AG08396 (cell line): ENCODE results near the gene RALGAPB.
"Not testable (repeated sequence)": the region's sequence is repeated elsewhere in the genome, so short reads cannot be mapped to it uniquely, and the experiment has no call there.

ENCODE experiments used
- DNase-seq: peaks from one replicate; pipeline ENCODE4 v3.0.0; 2012; ENCODE audit warnings: low spot score, mixed read lengths

RALGAPB gene

DNA sequence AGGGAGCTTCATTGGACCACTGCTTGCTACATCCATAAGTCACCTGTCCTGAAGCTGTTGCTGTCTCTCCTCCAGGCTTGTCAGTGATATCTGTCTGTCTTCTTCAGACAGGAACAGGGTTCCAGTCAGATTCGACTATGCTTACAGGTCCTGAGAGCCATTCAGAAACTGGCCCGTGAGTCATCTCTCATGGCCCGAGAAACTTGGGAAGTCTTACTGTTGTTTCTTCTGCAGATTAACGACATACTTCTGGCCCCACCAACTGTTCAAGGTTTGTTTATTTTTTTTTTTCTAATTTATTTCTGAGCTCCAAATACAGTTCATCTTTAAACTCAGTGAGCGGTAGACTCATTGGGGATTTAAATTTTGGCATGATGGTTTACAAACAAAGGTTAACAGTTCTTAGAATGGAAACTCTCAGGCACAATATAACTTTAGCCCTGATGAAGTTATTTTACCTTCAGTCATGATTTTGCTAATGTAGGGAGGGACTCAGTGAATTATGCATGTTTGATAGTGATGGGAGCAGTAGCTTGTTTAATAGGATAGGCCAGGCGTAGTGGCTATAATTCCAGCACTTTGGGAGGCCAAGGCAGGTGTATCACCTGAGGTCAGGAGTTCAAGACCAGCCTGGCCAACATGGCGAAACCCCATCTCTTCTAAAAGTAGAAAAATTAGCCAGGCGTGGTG, 24.7 kb downstream of the RALGAPB start:
- DNase-seq = no peak

GRCh38 chr20:38498909-38499308, 26.3 kb downstream of the RALGAPB start:
- DNase-seq = peak; percentile 9

DNA sequence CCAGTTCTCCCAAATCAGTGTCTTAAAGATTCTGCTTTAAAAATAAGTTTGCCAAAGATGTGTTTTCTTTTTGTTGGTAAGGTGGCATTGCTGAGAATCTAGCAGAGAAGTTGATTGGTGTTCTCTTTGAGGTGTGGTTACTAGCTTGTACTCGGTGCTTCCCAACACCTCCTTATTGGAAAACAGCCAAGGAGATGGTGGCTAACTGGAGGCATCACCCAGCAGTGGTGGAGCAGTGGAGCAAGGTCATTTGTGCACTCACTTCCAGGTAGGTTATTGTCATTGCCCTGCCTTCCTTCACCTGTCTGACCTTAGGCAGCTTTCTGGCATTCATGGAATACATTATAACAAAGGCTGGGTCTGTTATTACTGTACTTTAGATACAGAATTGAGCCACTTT, 26.7 kb downstream of the RALGAPB start:
- DNase-seq = no peak

DNA sequence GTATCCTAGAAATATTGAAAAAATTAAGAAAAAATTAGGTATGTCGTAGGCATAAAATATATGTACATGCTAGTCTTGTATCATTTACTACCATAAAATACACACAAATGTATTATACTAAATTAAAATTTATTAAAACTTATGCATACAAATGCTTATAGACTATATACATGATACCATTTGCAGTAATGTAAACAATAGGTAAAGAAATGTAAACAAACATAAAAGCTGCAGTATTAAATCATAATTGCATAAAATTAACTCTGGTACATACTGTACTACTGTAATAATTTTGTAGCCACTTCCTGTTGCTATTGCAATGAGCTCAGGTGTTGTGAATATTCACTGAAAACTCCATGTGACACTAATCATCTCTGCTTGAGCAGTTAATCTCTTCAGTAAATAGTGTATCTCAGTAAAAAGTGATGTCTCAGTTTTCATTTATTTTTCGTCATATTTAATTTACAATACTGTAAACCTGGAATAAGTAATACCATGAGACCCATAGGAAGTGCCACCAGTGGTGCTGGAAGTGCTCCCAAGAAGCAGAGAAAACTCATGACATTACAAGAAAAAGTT, 29.3 kb downstream of the RALGAPB start:
- DNase-seq = no peak

DNA sequence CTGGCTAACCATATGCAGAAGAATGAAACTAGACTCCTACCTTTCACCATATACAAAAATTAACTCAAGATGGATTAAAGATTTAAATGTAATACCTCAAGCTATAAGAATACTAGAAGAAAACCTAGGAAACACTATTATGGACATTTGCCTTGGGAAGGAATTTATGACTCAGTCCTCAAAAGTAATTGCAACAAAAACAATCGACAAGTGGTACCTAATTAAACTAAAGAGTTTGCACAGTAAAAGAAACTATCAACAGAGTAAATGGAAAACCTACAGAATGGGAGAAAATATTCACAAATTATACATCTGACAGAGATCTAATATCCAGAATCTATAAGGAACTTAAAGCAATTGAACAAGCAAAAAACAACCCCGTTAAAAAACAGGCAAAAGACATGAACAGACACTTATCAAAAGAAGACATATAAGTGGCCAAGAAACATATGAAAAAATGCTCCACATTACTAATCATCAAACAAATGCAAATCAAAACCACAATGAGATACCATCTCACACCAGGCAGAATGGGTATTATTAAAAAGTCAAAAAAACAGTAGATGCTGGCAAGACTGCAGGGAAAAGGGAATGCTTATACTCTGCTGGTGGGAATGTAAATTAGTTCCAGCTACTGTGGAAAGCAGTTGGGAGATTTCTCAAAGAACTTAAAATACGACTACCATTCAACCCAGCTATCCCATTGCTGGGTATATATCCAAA, 31.9 kb downstream of the RALGAPB start:
- no peak for DNase-seq

DNA sequence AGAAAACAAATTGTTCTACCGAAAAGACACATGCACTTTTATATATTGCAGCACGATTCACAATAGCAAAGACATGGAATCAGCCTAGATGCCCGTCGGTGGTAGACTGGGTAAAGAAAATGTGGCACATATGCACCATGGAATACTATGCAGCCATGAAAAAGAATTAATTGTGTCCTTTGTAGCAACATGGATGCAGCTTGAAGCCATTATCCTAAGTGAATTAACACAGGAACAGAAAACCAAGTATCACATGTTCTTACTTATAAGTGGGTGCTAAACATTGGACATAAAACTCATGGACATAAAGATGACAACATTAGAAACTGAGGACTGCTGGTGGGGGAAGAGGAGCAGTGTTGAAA, 32.4 kb downstream of the RALGAPB start:
- no peak for DNase-seq

DNA sequence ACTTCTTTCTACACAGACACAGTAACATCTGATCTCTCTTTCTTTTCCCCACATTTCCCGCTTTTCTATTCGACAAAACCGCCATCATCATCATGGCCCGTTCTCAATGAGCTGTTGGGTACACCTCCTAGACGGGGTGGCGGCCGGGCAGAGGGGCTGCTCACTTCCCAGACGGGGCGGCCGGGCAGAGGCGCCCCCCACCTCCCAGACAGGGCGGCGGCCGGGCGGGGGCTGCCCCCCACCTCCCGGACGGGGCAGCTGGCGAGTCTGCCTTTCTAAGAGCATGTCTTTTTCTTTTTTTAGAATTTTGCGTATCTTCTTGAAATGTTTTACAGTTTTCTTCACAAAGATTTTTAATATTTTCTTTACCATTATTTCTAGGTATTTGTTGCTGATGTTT, 39.1 kb downstream of the RALGAPB start:
- DNase-seq = not testable (repeated sequence)

DNA sequence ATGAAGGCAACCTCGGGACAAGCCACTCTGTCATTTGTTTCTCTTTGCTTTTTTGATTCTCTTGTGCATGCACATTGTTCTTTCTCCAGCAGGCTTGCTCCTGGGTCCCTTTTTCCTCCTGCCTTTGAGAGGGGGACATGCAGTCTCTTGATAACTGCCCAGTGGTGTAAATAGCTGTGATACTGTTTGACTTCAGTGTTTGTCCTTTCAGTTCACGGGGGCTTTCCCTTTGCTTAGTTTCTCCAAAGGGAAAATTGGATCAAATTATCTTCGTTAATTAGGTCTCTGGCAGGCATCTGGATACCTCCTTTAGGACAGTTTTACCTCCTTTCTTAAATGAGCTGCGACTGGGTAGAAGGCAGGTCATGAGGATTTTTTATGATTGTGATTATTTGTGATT, 41.5 kb downstream of the RALGAPB start:
- DNase-seq = no peak

GRCh38 chr20:38514947-38515346, 42.3 kb downstream of the RALGAPB start:
- no peak for DNase-seq

GRCh38 chr20:38515631-38516030, 43.0 kb downstream of the RALGAPB start:
- DNase-seq = no peak

DNA sequence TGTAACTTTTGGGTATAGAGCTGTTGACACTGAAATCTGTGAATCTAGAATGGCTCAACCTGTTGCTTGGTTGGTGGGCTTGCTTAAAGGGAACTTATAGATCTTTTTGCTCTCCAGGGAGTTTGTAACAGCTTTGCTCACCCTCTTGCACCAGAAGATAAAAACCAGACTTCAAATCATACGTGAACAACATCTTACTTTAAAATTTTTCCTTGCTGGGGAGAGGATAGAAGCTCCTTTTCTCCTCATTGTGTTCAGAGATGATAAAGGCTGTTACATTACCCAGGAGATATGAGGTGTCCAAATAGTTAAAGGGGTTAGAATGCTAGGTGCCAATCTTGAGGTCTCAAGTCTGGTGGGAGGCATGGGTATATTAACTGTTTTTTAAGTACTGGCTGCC, 46.8 kb downstream of the RALGAPB start:
- DNase-seq = no peak

DNA sequence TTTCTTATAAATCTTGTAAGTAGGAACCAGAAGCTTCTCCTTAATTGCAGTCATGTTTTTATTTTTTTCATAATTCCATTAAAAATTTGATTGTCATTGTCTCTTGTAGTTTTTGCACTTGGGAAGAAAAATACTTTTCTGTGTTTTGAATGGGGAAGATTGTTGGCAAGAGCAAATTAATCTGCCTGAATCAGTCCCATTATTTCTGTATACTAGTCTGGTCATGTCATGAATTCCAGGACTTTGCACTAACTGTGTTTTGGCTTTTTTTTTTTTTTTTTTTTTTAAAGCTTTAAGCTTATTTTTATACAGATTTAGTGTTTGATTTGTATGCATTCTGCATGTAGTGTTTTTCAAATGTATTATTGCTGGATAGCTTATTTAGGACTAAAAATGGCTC, 47.6 kb downstream of the RALGAPB start:
- DNase-seq = no peak

DNA sequence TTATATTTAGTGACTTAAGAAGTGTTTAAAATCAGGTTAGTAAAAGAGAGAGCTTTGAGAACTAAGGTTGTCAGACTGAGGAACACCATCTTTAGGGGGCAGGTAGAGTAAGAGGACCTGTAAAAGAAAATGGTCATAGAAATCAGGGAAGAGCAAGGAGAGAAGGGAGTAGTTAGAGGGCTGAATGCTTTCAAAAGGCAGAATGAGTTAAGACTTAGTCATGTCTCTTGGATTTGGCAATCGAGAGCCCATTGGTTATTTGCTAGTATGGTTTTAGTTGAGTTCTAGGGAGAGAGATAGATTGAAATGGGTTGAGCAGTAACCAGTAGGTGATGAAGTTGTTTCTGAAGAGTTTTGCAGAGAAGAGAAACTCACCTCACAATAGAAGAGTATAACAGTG, 51.1 kb downstream of the RALGAPB start:
- peak; percentile 62 for DNase-seq

GRCh38 chr20:38528167-38528566, 55.5 kb downstream of the RALGAPB start:
- no peak for DNase-seq

DNA sequence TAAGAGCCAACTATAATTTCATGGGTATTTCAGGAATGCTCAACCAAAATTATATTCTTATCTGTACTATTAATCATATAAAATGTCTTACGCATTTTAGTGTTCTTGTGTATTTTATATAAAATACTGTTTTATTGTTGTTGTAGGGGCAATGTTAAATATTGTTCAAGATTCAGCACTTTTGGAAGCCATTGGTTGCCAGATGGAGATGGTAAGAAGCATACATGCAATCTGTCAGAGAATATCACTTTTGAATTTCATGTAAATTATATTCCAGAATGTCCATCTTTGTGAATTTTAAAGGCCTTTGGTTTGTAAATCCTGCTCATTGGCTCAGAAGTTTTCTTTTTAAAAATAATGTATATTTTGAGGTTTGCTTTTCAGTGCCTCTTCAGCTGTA, 58.4 kb downstream of the RALGAPB start:
- DNase-seq = no peak

GRCh38 chr20:38534756-38535155, 62.1 kb downstream of the RALGAPB start:
- no peak for DNase-seq

DNA sequence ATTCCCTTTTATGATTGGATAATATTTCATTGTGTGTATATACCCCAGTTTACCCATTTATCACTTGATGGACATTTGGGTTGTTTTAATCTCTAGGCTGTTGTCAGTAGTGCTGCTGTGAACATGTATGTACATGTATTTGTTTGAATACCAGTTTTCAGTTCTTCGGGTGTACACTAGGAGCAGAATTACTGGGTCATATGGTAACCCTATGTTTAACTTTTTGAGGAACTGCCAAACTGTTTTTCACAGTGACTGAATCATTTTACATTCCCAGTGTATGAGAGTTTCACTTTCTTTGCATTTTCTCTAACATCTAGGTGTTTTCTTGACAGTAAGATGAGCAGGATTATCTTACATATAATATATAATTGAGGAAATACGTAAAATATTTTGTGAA, 63.7 kb downstream of the RALGAPB start:
- DNase-seq = no peak

DNA sequence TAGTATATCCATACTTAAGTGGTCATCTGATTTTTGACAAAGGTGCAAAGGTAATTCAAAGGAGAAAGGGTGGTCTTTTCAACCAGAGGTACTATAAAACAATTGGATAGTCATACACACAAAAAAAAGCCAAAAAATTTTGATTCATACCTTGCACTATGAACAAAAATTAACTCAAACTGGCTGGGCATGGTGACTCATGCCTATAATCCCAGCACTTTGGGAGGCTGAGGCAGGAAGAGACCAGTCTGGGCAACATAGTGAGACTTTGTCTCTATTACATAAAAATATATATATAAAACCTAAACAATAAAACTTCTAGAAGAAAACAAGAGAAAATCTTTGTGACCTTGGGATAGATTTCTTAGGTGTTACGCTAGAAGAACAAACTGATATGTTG, 64.5 kb downstream of the RALGAPB start:
- no peak for DNase-seq

- no peak for DNase-seq
Observed at GRCh38 chr20:38538789-38539188, 66.1 kb downstream of the RALGAPB start.

GRCh38 chr20:38543014-38543906, 70.6 kb downstream of the RALGAPB start:
- no peak for DNase-seq

GRCh38 chr20:38545771-38546170, 73.1 kb downstream of the RALGAPB start:
- DNase-seq = no peak

DNA sequence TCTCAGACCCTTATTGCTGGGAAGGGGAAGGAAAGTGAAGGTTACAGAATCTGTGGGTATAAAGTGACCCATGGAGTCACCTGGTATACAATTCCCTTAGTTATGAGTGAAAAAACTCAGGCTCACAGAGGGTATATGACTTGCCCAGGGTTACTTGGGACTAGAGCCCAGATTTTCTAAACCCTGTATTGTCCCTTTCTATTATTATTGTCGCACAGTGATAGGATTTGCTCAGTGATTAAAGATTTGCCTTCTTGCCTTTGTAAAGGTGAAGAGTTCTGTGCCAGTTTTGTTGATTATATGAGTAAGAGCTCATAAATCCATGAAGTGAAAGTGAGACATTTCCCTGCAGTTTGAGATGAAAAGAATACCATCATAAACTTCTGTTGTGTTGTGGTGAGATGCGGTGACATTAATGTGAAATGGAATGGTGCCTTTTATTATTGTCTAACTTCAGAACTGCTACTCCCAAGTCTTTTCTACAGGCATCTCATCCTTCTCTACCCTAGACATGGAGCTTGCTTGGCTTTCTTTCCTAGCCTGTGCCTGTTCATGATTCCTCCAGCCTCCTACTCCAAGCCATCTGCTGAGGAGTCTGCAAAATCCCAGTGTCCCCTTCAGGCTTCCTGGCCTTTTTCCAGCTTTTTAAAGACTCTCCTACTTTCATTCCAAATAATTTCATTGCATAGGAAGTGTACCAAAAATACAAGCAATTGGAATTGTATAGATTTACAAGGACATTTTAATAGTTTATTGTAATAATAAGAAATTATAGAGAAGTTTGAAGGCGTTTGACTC, 74.8 kb downstream of the RALGAPB start:
- DNase-seq = no peak
